Measurements from ENCODE around the gene ANO5. TPM values are rescaled to one million over a fixed set of nuclear protein-coding genes. Genes with fewer than 3 reads are reported as not detected.

ANO5 gene
- total and polyA plus RNA-seq, 2 of the 8 experiments (the other 6 are each of a cell fraction or from before 2014, with no cell fraction given) = 2.6 to 5.0 TPM

DNA sequence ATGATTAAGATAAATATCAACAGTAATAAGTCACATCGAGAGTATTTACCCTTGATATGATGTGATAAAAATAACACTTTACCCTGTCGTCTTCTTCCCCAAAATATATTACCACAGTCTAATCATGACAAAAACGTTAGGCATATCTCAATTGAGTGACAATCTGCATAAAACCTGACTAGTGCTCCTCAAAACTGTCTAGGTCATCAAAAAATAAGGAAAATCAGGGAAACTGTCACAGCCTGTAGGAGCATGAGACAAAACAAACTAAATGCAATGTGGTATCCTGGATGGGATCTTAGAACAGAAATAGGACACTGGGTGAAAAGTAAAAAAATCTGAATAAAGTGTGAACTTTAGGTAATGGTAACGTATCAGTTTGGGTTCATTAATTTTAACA lies 19.4 kb upstream of the ANO5 start:
- H3K27ac ChIP-seq (ENCODE audit: low read depth, low read length) = no peak overlapping the region
- no peak overlapping the region for H4K8ac ChIP-seq (ENCODE audit: extremely low read depth, insufficient read depth, low read length)
- H4K91ac ChIP-seq (replicated peaks; ENCODE audit: insufficient read length, low read length) = no peak overlapping the region
- no peaks in the 10 kb centered on the region for H3K36me3 ChIP-seq (ENCODE audit: control insufficient read depth in 2 of 4, insufficient read depth in 4 of 4, low read length in 3 of 4)
- H3K23me2 ChIP-seq (ENCODE audit: low read depth, low read length) = no peaks in the 10 kb centered on the region
- H3K9ac ChIP-seq (replicated peaks in 1 of 4; ENCODE audit: extremely low read depth in 1 of 4, low read depth in 3 of 4, low read length in 3 of 4) = no peak overlapping the region
- DNase-seq (ENCODE audit: low read depth in 1 of 2, low spot score in 2 of 2) (no peak), FAIRE-seq (no peak)
- H3K56ac ChIP-seq (replicated peaks; ENCODE audit: insufficient read length, low read depth, low read length) = no peak overlapping the region
- H2AK5ac ChIP-seq (ENCODE audit: low read depth, low read length) = no peak overlapping the region
- no peak overlapping the region for H3K4me3 ChIP-seq (ENCODE audit: extremely low read depth in 1 of 4, insufficient read depth in 2 of 4, low read depth in 3 of 4, low read length in 4 of 4)
- H3K4me1 ChIP-seq (replicated peaks in 1 of 4; ENCODE audit: control insufficient read depth in 3 of 4, insufficient read depth in 4 of 4, low read length in 3 of 4) = no peaks in the 10 kb centered on the region
- no peak overlapping the region for H3K18ac ChIP-seq (ENCODE audit: extremely low read depth, low read length)
- H3K9me3 ChIP-seq (ENCODE audit: insufficient read depth in 2 of 2, low read depth in 1 of 2, low read length in 1 of 2) = no peaks in the 10 kb centered on the region
- H2BK5ac ChIP-seq (ENCODE audit: low read depth, low read length) = no peak overlapping the region
- H3K23ac ChIP-seq (ENCODE audit: insufficient read length) = no peak overlapping the region
- no peak overlapping the region for H3K4me2 ChIP-seq (ENCODE audit: insufficient read depth in 1 of 2, low read depth in 2 of 2, low read length in 2 of 2)
- H4K5ac ChIP-seq (ENCODE audit: insufficient read length, low read depth, low read length) = no peak overlapping the region
- H2BK20ac ChIP-seq (ENCODE audit: low read length) = no peak overlapping the region
- no peak overlapping the region for H2BK120ac ChIP-seq (replicated peaks; ENCODE audit: low read depth, low read length)
- ChIA-PET POLR2A (ENCODE audit: partially characterized antibody) (no interaction called here), CTCF (ENCODE audit: partially characterized antibody) (no interaction called here)
- no peaks in the 10 kb centered on the region for H3K79me2 ChIP-seq (ENCODE audit: control insufficient read depth in 1 of 2, insufficient read depth in 2 of 2, low read length in 2 of 2)
- no peak overlapping the region for H2BK12ac ChIP-seq (ENCODE audit: low read depth, low read length)
- no peak overlapping the region for H3K14ac ChIP-seq (ENCODE audit: insufficient read length)
- H3K27me3 ChIP-seq (replicated peaks in 1 of 4; ENCODE audit: control insufficient read depth in 3 of 4, extremely low read depth in 1 of 4, insufficient read depth in 3 of 4, low read length in 3 of 4) = no peaks in the 10 kb centered on the region
- WGBS, 2 experiments (ENCODE audit: extremely low coverage in 1 of 2, insufficient coverage in 1 of 2, insufficient read length in 1 of 2, insufficient replicate concordance in 2 of 2, low coverage in 1 of 2, low lambda C conversion rate in 2 of 2, missing lambda C conversion rate in 1 of 2) = 68% methylated on average over 4 of the region's 4 CpGs; no CpG with 5 or more reads in 1 of the 2 experiments
- no peak overlapping the region for H3K4ac ChIP-seq (replicated peaks; ENCODE audit: insufficient read length, low read depth, low read length)
- H2BK15ac ChIP-seq (ENCODE audit: low read length) = no peak overlapping the region
- no peaks in the 10 kb centered on the region for H3K79me1 ChIP-seq (ENCODE audit: low read depth, low read length)
- H2AFZ ChIP-seq (ENCODE audit: low read length) = no peak overlapping the region
- H4K20me1 ChIP-seq (replicated peaks in 1 of 2; ENCODE audit: control insufficient read depth in 1 of 2, insufficient read depth in 2 of 2, low read length in 2 of 2) = no peaks in the 10 kb centered on the region
- TF ChIP-seq RFX5 (IDR thresholded peaks at IDR 0.05; ENCODE audit: borderline replicate concordance, low read depth, low read length) = no peak
- TF ChIP-seq TCF12 (IDR thresholded peaks at IDR 0.05; ENCODE audit: low read depth, low read length) = no peak
- TF ChIP-seq KDM5A (IDR thresholded peaks at IDR 0.05; ENCODE audit: low read length) = no peak
- TF ChIP-seq JUN (IDR thresholded peaks at IDR 0.05; ENCODE audit: low read depth, low read length) = no peak
- no peak for TF ChIP-seq POLR2AphosphoS5 (IDR thresholded peaks at IDR 0.05; ENCODE audit: low read depth, low read length)
- TF ChIP-seq HDAC6 (IDR thresholded peaks at IDR 0.05; ENCODE audit: low read depth, low read length) = no peak
- TF ChIP-seq CREB1 (IDR thresholded peaks at IDR 0.05) = no peak
- TF ChIP-seq, protein P1, sequence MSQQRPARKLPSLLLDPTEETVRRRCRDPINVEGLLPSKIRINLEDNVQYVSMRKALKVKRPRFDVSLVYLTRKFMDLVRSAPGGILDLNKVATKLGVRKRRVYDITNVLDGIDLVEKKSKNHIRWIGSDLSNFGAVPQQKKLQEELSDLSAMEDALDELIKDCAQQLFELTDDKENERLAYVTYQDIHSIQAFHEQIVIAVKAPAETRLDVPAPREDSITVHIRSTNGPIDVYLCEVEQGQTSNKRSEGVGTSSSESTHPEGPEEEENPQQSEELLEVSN (IDR thresholded peaks at IDR 0.05) = no peak
- no peak for TF ChIP-seq CBX5 (IDR thresholded peaks at IDR 0.05; ENCODE audit: low read depth, low read length)
- TF ChIP-seq, protein P2, sequence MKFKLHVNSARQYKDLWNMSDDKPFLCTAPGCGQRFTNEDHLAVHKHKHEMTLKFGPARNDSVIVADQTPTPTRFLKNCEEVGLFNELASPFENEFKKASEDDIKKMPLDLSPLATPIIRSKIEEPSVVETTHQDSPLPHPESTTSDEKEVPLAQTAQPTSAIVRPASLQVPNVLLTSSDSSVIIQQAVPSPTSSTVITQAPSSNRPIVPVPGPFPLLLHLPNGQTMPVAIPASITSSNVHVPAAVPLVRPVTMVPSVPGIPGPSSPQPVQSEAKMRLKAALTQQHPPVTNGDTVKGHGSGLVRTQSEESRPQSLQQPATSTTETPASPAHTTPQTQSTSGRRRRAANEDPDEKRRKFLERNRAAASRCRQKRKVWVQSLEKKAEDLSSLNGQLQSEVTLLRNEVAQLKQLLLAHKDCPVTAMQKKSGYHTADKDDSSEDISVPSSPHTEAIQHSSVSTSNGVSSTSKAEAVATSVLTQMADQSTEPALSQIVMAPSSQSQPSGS (IDR thresholded peaks at IDR 0.05; ENCODE audit: low read length) = no peak
- TF ChIP-seq CTBP2 (IDR thresholded peaks at IDR 0.05; ENCODE audit: borderline replicate concordance, insufficient read depth, insufficient read length, low read length) = no peak
- no peak for TF ChIP-seq YY1 (IDR thresholded peaks at IDR 0.05; ENCODE audit: low read depth, low read length)
- TF ChIP-seq FOSL1 (IDR thresholded peaks at IDR 0.05; ENCODE audit: insufficient read depth, low read depth, low read length) = no peak
- no peak for TF ChIP-seq SIX5 (IDR thresholded peaks at IDR 0.05; ENCODE audit: low read depth, low read length)

All from H1 (cell line).